Smooth muscle cell (in vitro differentiated cells): Measurements from ENCODE around the gene FAM228A. TPM values are rescaled to one million over a fixed set of nuclear protein-coding genes. Genes with fewer than 3 reads are reported as not detected.

ENCODE experiments used
- DNase-seq: peaks from one replicate; lab custom pipeline; 2025; ENCODE audit not compliant: unreplicated experiment; lab: John Stamatoyannopoulos, UW
- H2AFZ ChIP-seq: fragments of 200-600 bp; sonication (generic); 2 replicates; pipeline ENCODE4 v1.6.0; 2016; ENCODE audit warnings: antibody characterized with exemption, low read depth, mild to moderate bottlenecking
- H3F3A ChIP-seq: fragments of 200-600 bp; sonication (generic); 2 replicates; pipeline ENCODE4 v1.6.0; 2017; ENCODE audit warnings: antibody characterized with exemption, low read depth
- H3K27ac ChIP-seq: fragments of 200-600 bp; sonication (generic); 2 replicates; pipeline ENCODE4 v1.5.1; 2016; ENCODE audit warnings: low read depth, mild to moderate bottlenecking
- H3K27me3 ChIP-seq: fragments of 200-600 bp; sonication (generic); 2 replicates; pipeline ENCODE4 v1.6.1; 2016; ENCODE audit warnings: low read depth, mild to moderate bottlenecking
- H3K36me3 ChIP-seq: fragments of 200-600 bp; sonication (generic); 2 replicates; pipeline ENCODE4 v1.5.1; 2016; ENCODE audit warnings: low read depth
- H3K4me1 ChIP-seq: fragments of 200-600 bp; sonication (generic); 2 replicates; pipeline ENCODE4 v1.5.1; 2016; ENCODE audit warnings: low read depth
- H3K4me2 ChIP-seq: fragments of 200-600 bp; sonication (generic); 2 replicates; pipeline ENCODE4 v1.6.0; 2016; ENCODE audit warnings: mild to moderate bottlenecking
- H3K4me3 ChIP-seq: fragments of 200-600 bp; sonication (generic); 2 replicates; pipeline ENCODE4 v1.5.1; 2016; ENCODE audit warnings: mild to moderate bottlenecking
- H3K79me2 ChIP-seq: fragments of 200-600 bp; sonication (generic); 2 replicates; pipeline ENCODE4 v1.6.0; 2016; ENCODE audit warnings: low read depth, mild to moderate bottlenecking
- H3K9ac ChIP-seq: fragments of 200-600 bp; sonication (generic); 2 replicates; pipeline ENCODE4 v1.6.0; 2016; ENCODE audit warnings: low read depth
- H3K9me3 ChIP-seq: fragments of 200-600 bp; sonication (generic); replicated peaks from 2 replicates; pipeline ENCODE4 v1.5.1; 2016; ENCODE audit warnings: low read depth
- H4K20me1 ChIP-seq: fragments of 200-600 bp; sonication (generic); 2 replicates; pipeline ENCODE4 v1.6.0; 2016; ENCODE audit warnings: low read depth
- CTCF ChIP-seq: fragments of 200-600 bp; sonication (generic); IDR thresholded peaks from 2 replicates; pipeline ENCODE4 v1.5.1; 2017; ENCODE audit warnings: borderline replicate concordance, mild to moderate bottlenecking, antibody characterized with exemption; ENCODE audit not compliant: insufficient read depth, poor library complexity, severe bottlenecking
- WGBS: methylation state at CpG from one replicate; pipeline ENCODE4 v1.1.7; 2016; ENCODE audit warnings: low lambda C conversion rate; 5-methylcytosine and 5-hydroxymethylcytosine counted together
- polyA plus RNA-seq: library from polyadenylated mRNA; unstranded; fragments of >200 nt; fragmentation: Nextera tagmentation; extraction: Ambion mirVana; gene quantifications from 2 replicates; pipeline ENCODE4 v1.2.1, GENCODE V29; 2016
- total RNA-seq: library from RNA; depleted of rRNA; stranded (reverse); fragments of >200 nt; gene quantifications from 2 replicates; pipeline ENCODE4 v1.2.3, GENCODE V29; 2014

The FAM228A gene
- total and polyA plus RNA-seq, 2 experiments from 2014 or later = 0.57 TPM; not detected in 1

GRCh38 chr2:24222946-24223345, 48.1 kb downstream of the FAM228A start:
- Histone ChIP-seq H3K4me1 (no peaks in the 10 kb centered on the region), H3K27ac (no peak overlapping the region), H3K4me3 (no peak overlapping the region), H3F3A (no peaks in the 10 kb centered on the region), H3K9ac (no peak overlapping the region), H4K20me1 (no peaks in the 10 kb centered on the region), H3K79me2 (no peaks in the 10 kb centered on the region), H3K36me3 (no peaks in the 10 kb centered on the region), H3K9me3 (no peaks in the 10 kb centered on the region), H3K4me2 (no peak overlapping the region), H3K27me3 (no peaks in the 10 kb centered on the region), H2AFZ (no peak overlapping the region)
- TF ChIP-seq CTCF = no peak
- 79% methylated on average over 6 of the region's 6 CpGs for WGBS
- no peak for DNase-seq

- Histone ChIP-seq H3K4me1 (no peaks in the 10 kb centered on the region), H3K27me3 (no peaks in the 10 kb centered on the region), H3K79me2 (no peaks in the 10 kb centered on the region), H2AFZ (no peak overlapping the region), H3F3A (no peaks in the 10 kb centered on the region), H3K27ac (no peak overlapping the region), H3K4me3 (no peak overlapping the region), H4K20me1 (no peaks in the 10 kb centered on the region), H3K4me2 (no peak overlapping the region), H3K9ac (no peak overlapping the region), H3K9me3 (no peaks in the 10 kb centered on the region), H3K36me3 (no peaks in the 10 kb centered on the region)
- no peak for DNase-seq
- no peak for TF ChIP-seq CTCF
- WGBS = 84% methylated on average over 9 of the region's 9 CpGs
These were observed 50.8 kb downstream of the FAM228A start for GRCh38 chr2:24225499-24226242.

DNA sequence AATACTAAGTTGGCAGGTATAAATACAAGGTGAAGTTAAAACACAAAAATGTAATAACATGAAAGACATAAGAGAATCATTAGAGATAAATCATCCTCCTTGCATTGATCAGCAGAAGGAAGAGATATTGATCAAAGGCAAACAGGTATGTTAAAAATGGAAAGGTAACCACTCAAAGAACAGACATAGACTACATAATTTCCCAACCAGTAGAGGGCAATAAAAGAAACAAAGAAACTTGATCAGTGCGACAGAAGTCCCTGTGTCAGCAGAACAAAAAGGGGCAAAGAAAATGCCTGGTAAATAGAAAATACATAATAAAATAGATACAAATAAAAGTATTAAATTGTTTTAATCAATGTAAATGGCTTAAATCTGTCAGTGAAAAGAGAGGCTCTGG, 53.6 kb downstream of the FAM228A start:
- no peak overlapping the region for H2AFZ ChIP-seq
- H3K27ac ChIP-seq = no peak overlapping the region
- no peak overlapping the region for H3K4me3 ChIP-seq
- H3K4me1 ChIP-seq = peaks cover 1% of the 10 kb centered on the region
- no peak overlapping the region for H3K9ac ChIP-seq
- WGBS = 50% methylated on average over 1 of the region's 1 CpG
- no peaks in the 10 kb centered on the region for H3K9me3 ChIP-seq
- no peaks in the 10 kb centered on the region for H3K36me3 ChIP-seq
- no peaks in the 10 kb centered on the region for H3K27me3 ChIP-seq
- H3K79me2 ChIP-seq = no peaks in the 10 kb centered on the region
- H3F3A ChIP-seq = no peaks in the 10 kb centered on the region
- no peak for DNase-seq
- no peak for TF ChIP-seq CTCF
- H4K20me1 ChIP-seq = no peaks in the 10 kb centered on the region
- H3K4me2 ChIP-seq = no peak overlapping the region

GRCh38 chr2:24231461-24231881, 56.6 kb downstream of the FAM228A start:
- WGBS = 79% methylated on average over 4 of the region's 4 CpGs
- no peak for TF ChIP-seq CTCF

More at GRCh38 chr2:24231461-24231881, 56.6 kb downstream of the FAM228A start:
- H3K79me2 ChIP-seq = no peaks in the 10 kb centered on the region
- no peaks in the 10 kb centered on the region for H3K27me3 ChIP-seq
- no peak overlapping the region for H2AFZ ChIP-seq
- H3K4me2 ChIP-seq = no peak overlapping the region
- H3K36me3 ChIP-seq = no peaks in the 10 kb centered on the region
- no peaks in the 10 kb centered on the region for H3K9me3 ChIP-seq
- peaks cover 5% of the 10 kb centered on the region for H3K4me1 ChIP-seq
- no peak overlapping the region for H3K4me3 ChIP-seq
- H3F3A ChIP-seq = no peaks in the 10 kb centered on the region
- H3K27ac ChIP-seq = no peak overlapping the region
- no peaks in the 10 kb centered on the region for H4K20me1 ChIP-seq
- H3K9ac ChIP-seq = no peak overlapping the region
- DNase-seq = no peak
